Transverse colon (tissue), 4 donors: ENCODE measurements around the gene FGD4. TPM values are rescaled to one million over a fixed set of nuclear protein-coding genes. Genes with fewer than 3 reads are reported as not detected.

ENCODE experiments used
- DNase-seq: peaks from one replicate; pipeline ENCODE4 v3.0.0-alpha.2; 2019
- H3K27ac ChIP-seq, 4 donors: fragments of 200-600 bp; sonication (generic); 2 replicates each; pipeline ENCODE4 v1.5.1; 2016 to 2018; ENCODE audit warnings: inconsistent platforms in 4 of 4
- H3K27me3 ChIP-seq: fragments of 200-600 bp; sonication (generic); 2 replicates; pipeline ENCODE4 v1.5.1; 2017; ENCODE audit warnings: inconsistent platforms
- H3K36me3 ChIP-seq, 4 donors: fragments of 200-600 bp; sonication (generic); 2 replicates each; pipeline ENCODE4 v1.5.1; 2017 to 2019; ENCODE audit warnings: inconsistent platforms in 4 of 4
- H3K4me1 ChIP-seq, 4 donors: fragments of 200-600 bp; sonication (generic); 2 replicates each; pipeline ENCODE4 v1.5.1; 2017 to 2020; ENCODE audit warnings: inconsistent platforms in 4 of 4
- H3K4me3 ChIP-seq, 4 donors: fragments of 200-600 bp; sonication (generic); 1 replicate in 1 of 4; 2 replicates in 3 of 4; pipeline versions ENCODE4 v1.5.1 to v1.6.1; 2017 to 2019; ENCODE audit warnings: inconsistent platforms in 4 of 4
- H3K9me3 ChIP-seq, 2 donors: fragments of 200-600 bp; sonication (generic); 2 replicates each; pipeline ENCODE4 v1.5.1; 2017 to 2019; ENCODE audit warnings: inconsistent platforms in 2 of 2
- EP300 ChIP-seq: sonication (generic); formaldehyde crosslinking; IDR thresholded peaks from one replicate; pipeline ENCODE4 v1.6.1; 2017; ENCODE audit warnings: antibody characterized with exemption, low read depth
- POLR2A ChIP-seq: fragments of 450-650 bp; IDR thresholded peaks from one replicate; pipeline ENCODE4 v1.6.1; 2016; ENCODE audit warnings: antibody characterized with exemption, mild to moderate bottlenecking, moderate library complexity
- POLR2AphosphoS5 ChIP-seq, 3 donors: sonication (generic); formaldehyde crosslinking; IDR thresholded peaks; one replicate each; pipeline ENCODE4 v1.6.1; 2016; ENCODE audit warnings: antibody characterized with exemption in 3 of 3
- WGBS, 2 donors: methylation state at CpG; one replicate each; pipeline ENCODE4 v1.1.5; 2018; ENCODE audit warnings: low coverage in 1 of 2; 5-methylcytosine and 5-hydroxymethylcytosine counted together
- in situ Hi-C, 4 donors: fragments of 200-750 bp; cut with MboI; loops; one replicate each; pipeline versions ENCODE4 v1.15.0 to v1.15.1; 2017; ENCODE audit warnings: low sequenced_read_pairs in 3 of 4, low pct_ligation_motif_present in 1 of 4, low pct_unique_long_range_greater_than_20kb in 1 of 4
- intact Hi-C: fragments of 100-400 bp; cut with DNase I; formaldehyde crosslinking; loops from one replicate; pipeline ENCODE4 v1.15.1; 2023; ENCODE audit warnings: low total_unique reads
- total RNA-seq, 4 donors: library from RNA; depleted of rRNA; stranded (reverse); fragments of >200 nt; gene quantifications; one replicate each; pipeline ENCODE4 v1.1.0, GENCODE V29; 2016
- TF ChIP-seq, protein P1 (sequence below), 5 experiments: fragments of 200-600 bp in 3 of 5; fragments of 450-650 bp in 2 of 5; sonication (generic) in 3 of 5; IDR thresholded peaks; 1 replicate in 2 of 5; 2 replicates in 3 of 5; pipeline ENCODE4 v1.5.1; 2016 to 2017; ENCODE audit warnings: antibody characterized with exemption in 5 of 5, inconsistent platforms in 3 of 5, mild to moderate bottlenecking in 2 of 5, moderate library complexity in 1 of 5

FGD4 gene
- total RNA-seq, 4 donors from 2014 or later, result 80.2 to 132 (median 98.2) TPM

DNA sequence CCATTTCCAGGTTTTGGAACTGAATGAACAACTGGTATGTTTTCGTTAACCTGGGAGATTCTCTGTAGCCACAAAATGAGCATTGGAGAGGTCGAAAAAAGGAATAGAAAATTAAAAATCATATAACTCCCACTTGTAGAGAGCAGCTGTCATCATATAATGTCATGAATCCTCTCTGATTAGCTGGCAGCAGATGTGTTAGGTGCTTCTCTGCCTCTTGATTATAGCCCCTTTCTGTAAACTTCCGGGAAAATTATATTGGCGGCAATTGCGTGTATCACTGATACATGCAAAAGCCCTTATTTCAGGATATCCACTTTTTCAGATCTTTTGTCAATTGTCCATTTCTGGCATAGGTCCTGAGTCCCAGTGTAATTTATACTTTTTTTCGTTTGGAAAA is 31.7 kb downstream of the FGD4 start:
- intact Hi-C loops, result no loop called here
- Histone ChIP-seq H3K4me3 (no peak overlapping the region), H3K27ac (no peak overlapping the region), H3K36me3 (no peaks in the 10 kb centered on the region), H3K9me3 (no peaks in the 10 kb centered on the region), H3K4me1 (peaks cover 0 to 8% (median 0%) of the 10 kb centered on the region in 4 donors), H3K27me3 (no peaks in the 10 kb centered on the region)
- TF ChIP-seq EP300, result no peak
- TF ChIP-seq, protein P1, sequence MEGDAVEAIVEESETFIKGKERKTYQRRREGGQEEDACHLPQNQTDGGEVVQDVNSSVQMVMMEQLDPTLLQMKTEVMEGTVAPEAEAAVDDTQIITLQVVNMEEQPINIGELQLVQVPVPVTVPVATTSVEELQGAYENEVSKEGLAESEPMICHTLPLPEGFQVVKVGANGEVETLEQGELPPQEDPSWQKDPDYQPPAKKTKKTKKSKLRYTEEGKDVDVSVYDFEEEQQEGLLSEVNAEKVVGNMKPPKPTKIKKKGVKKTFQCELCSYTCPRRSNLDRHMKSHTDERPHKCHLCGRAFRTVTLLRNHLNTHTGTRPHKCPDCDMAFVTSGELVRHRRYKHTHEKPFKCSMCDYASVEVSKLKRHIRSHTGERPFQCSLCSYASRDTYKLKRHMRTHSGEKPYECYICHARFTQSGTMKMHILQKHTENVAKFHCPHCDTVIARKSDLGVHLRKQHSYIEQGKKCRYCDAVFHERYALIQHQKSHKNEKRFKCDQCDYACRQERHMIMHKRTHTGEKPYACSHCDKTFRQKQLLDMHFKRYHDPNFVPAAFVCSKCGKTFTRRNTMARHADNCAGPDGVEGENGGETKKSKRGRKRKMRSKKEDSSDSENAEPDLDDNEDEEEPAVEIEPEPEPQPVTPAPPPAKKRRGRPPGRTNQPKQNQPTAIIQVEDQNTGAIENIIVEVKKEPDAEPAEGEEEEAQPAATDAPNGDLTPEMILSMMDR (IDR thresholded peaks at IDR 0.05), result no peak
- TF ChIP-seq POLR2AphosphoS5 (IDR thresholded peaks at IDR 0.05), result no peak
- TF ChIP-seq POLR2A, result no peak
- in situ Hi-C loops, result no loop called here
- no peak for DNase-seq
- 27 to 52% methylated on average over 3 to 6 of the region's 6 CpGs for WGBS, 2 donors

DNA sequence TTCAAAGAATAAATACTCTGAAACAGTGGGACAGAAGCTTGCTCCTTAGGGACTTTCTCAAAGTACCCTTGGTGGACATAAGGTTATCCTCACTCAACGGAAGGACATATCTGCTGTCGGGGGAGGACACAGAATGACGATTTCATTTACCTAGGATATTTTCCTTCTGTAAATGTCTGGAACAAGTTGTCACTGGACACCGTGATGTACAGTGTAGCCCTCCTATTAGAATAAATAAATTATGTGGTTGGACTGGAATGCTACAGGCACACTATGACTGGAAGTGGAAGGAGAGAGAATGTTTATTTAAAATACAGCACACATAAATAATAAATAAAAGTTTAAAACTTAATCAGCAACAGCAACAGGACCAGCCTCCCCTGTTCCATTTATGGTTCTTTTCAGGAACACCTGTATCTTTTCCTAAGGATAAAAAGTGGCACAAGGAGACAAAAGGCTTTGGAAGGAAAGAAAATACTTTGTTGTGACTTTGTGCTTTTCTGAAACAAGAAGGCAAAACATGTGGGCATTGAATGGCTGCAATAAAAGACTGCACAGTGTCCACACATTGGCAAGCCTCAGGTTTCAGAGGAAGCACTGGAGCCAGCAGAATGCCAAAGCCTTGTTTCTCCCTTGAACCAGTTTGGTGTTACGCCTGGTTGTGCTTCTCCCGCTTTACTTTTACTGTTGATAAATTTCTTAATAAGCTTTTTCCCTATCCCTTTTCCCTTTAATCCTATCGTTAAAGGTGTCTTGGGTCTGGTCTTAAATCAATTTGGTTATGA is 36.8 kb downstream of the FGD4 start:
- H3K27me3 ChIP-seq, result no peaks in the 10 kb centered on the region
- no peaks in the 10 kb centered on the region for H3K36me3 ChIP-seq
- in situ Hi-C loops, result no loop called here
- no peak for DNase-seq
- H3K4me3 ChIP-seq, result no peak overlapping the region
- H3K9me3 ChIP-seq, result no peaks in the 10 kb centered on the region
- H3K4me1 ChIP-seq, result peaks cover 0 to 1% (median 0%) of the 10 kb centered on the region in 4 donors
- H3K27ac ChIP-seq, result no peak overlapping the region
- intact Hi-C loops, result no loop called here
- no peak for TF ChIP-seq POLR2AphosphoS5 (IDR thresholded peaks at IDR 0.05)
- no peak for TF ChIP-seq EP300
- TF ChIP-seq POLR2A, result no peak
- TF ChIP-seq, protein P1 (IDR thresholded peaks at IDR 0.05), result no peak
- 62 to 77% methylated on average over 4 to 7 of the region's 7 CpGs for WGBS, 2 donors

DNA sequence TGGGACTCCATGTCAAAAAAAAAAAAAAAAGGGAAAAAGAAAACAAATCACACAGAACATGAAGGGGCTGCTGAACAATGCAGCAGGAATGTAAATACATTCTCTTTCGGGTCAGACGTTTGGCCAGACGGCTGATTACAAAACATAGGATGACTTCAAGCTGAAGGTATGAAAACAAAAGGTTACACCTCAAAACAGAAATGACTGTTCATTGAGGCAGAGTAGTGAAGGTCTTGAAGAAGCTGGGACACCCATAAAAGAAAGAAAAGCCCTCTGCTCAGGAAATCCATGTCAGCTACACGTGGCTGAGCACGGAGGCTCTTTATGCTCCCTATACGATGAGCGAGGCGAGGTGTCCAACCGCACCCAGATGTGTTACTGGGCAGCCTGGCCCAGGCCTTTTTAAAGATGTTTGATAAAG is 37.7 kb downstream of the FGD4 start:
- Histone ChIP-seq H3K9me3 (no peaks in the 10 kb centered on the region), H3K36me3 (no peaks in the 10 kb centered on the region), H3K4me1 (no peaks in the 10 kb centered on the region), H3K4me3 (no peak overlapping the region), H3K27ac (no peak overlapping the region), H3K27me3 (no peaks in the 10 kb centered on the region)
- intact Hi-C loops, result no loop called here
- DNase-seq, result no peak
- WGBS, 2 donors, result 45 to 83% methylated on average over 4 to 9 of the region's 9 CpGs
- TF ChIP-seq EP300, result no peak
- TF ChIP-seq, protein P1 (IDR thresholded peaks at IDR 0.05), result no peak
- no peak for TF ChIP-seq POLR2A
- TF ChIP-seq POLR2AphosphoS5 (IDR thresholded peaks at IDR 0.05), result no peak
- in situ Hi-C loops, result no loop called here

DNA sequence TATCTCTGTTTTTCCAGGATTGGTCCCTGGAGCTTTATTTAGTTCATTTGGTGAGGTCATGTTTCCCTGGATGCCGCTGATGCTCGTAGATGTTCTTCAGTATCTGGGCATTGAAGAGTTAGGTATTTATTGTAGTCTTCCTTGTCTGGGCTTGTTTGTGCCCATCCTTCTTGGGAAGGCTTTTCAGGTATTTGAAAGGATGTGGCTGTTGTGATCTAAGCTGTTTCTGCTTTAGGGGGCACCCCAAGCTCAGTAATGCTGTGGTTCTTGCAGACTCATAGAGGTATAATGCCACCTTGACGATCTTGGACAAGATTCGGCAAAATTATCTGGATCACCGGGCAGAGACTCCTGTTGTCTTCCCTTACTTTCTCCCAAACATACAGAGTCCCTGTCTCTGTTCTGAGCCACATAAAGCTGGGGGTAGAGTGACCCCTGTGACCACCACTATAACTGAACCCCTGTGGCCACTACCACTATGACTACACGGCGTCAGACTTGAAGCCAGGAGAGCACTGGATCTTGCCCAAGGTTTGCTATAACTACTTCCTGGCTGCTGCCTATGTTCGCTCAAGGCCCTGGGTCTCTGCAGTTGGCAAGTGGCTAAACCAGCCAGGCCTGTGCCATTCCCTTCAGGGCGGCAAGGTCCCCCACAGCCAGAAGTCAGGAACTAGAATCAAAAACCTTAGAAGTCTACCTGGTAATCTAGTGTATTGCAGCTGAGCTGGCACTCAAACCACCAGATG is 40.9 kb downstream of the FGD4 start:
- intact Hi-C loops (no loop called here), in situ Hi-C loops (no loop called here)
- H3K4me3 ChIP-seq, result no peak overlapping the region
- no peaks in the 10 kb centered on the region for H3K9me3 ChIP-seq
- WGBS, 2 donors, result 86 to 93% methylated on average over 3 to 9 of the region's 9 CpGs
- H3K27ac ChIP-seq, result no peak overlapping the region
- DNase-seq, result no peak
- TF ChIP-seq, protein P1 (IDR thresholded peaks at IDR 0.05), result no peak
- TF ChIP-seq POLR2AphosphoS5 (IDR thresholded peaks at IDR 0.05) (no peak), EP300 (no peak), POLR2A (no peak)
- H3K27me3 ChIP-seq, result no peaks in the 10 kb centered on the region
- H3K36me3 ChIP-seq, result no peaks in the 10 kb centered on the region
- peaks cover 0 to 5% (median 2%) of the 10 kb centered on the region in 4 donors for H3K4me1 ChIP-seq
